GM12875 (cell line): Measurements from ENCODE around the gene NDUFS2.

Experiments used
- H3K4me3 ChIP-seq: one replicate; pipeline ENCODE4 v1.5.1; 2011; ENCODE audit warnings: low read depth, low read length, control low read depth
- TF ChIP-seq, protein P1 (sequence below): IDR thresholded peaks from 2 replicates; pipeline ENCODE4 v1.5.1; 2011; ENCODE audit warnings: low read depth, mild to moderate bottlenecking, control low read depth, inconsistent platforms, low read length, moderate library complexity, borderline replicate concordance; ENCODE audit not compliant: insufficient read depth

NDUFS2 gene

DNA sequence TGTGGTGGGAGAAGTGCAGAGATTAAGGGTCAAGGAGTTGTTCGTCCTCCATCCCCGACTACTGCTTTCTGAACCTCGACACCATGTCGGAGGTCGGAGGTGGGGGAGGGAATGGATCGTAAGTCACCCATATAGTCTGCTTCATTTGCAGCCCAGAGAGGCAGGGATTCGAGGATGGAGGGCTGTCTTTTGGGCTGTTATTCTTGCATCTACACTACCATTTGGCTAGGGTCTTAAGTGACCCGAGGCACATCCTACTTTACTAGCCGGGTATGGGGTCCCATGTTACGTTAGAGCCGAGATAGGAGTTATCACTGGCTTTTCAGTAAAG is 42.3 kb upstream of the NDUFS2 start:
- peak overlapping the region; percentile 76 for H3K4me3 ChIP-seq
- TF ChIP-seq, protein P1, sequence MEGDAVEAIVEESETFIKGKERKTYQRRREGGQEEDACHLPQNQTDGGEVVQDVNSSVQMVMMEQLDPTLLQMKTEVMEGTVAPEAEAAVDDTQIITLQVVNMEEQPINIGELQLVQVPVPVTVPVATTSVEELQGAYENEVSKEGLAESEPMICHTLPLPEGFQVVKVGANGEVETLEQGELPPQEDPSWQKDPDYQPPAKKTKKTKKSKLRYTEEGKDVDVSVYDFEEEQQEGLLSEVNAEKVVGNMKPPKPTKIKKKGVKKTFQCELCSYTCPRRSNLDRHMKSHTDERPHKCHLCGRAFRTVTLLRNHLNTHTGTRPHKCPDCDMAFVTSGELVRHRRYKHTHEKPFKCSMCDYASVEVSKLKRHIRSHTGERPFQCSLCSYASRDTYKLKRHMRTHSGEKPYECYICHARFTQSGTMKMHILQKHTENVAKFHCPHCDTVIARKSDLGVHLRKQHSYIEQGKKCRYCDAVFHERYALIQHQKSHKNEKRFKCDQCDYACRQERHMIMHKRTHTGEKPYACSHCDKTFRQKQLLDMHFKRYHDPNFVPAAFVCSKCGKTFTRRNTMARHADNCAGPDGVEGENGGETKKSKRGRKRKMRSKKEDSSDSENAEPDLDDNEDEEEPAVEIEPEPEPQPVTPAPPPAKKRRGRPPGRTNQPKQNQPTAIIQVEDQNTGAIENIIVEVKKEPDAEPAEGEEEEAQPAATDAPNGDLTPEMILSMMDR: no peak

GRCh38 chr1:161160671-161161145 is 41.5 kb upstream of the NDUFS2 start:
- no peak overlapping the region for H3K4me3 ChIP-seq
- TF ChIP-seq, protein P1: no peak

- no peak overlapping the region for H3K4me3 ChIP-seq
- TF ChIP-seq, protein P1: no peak
Measured at GRCh38 chr1:161161652-161162051, 40.5 kb upstream of the NDUFS2 start.

DNA sequence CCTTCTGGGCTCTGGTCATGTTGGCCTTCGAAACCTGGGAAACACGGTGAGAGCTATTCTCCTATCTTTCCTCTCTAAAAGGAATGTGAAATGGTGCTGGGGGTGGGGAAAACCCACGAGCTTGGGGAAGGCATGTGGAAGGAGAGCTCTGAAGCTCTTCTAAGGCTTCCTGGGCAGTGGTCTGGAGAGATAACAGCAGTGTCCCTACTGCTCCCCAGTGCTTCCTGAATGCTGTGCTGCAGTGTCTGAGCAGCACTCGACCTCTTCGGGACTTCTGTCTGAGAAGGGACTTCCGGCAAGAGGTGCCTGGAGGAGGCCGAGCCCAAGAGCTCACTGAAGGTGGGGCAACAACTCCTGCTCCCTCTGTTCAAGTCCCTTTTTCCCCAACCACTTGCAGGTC is 40.1 kb upstream of the NDUFS2 start:
- H3K4me3 ChIP-seq: no peak overlapping the region
- TF ChIP-seq, protein P1: no peak

DNA sequence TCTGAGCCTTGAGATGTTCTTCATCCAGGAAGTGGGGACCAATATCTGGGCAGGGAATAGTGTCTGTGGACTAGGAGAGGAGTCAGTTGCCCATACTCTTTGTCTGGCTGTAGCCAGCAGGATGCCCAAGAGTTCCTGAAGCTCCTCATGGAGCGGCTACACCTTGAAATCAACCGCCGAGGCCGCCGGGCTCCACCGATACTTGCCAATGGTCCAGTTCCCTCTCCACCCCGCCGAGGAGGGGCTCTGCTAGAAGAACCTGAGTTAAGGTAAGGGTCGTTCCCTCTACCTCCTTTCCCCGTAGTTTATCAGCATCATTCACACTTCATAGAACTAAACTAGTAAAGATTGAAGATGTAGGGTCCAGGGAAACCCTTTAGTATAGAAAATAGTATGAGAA is 39.4 kb upstream of the NDUFS2 start:
- no peak overlapping the region for H3K4me3 ChIP-seq
- TF ChIP-seq, protein P1: no peak

GRCh38 chr1:161163793-161164192 is 38.4 kb upstream of the NDUFS2 start:
- H3K4me3 ChIP-seq: no peak overlapping the region
- TF ChIP-seq, protein P1: no peak

GRCh38 chr1:161164901-161165610 is 37.1 kb upstream of the NDUFS2 start:
- H3K4me3 ChIP-seq: peak overlapping the region; percentile 82
- TF ChIP-seq, protein P1: no peak
